Endothelial cell of umbilical vein (primary cell): ENCODE measurements around the gene RNF213. TPM values are rescaled to one million over a fixed set of nuclear protein-coding genes. Genes with fewer than 3 reads are reported as not detected.

Experiments
- BruUV-seq: library from RNA; stranded (reverse); fragments of 400-500 nt; replicated peaks from 2 replicates; lab custom pipeline; 2021; lab: Mats Ljungman, UMichigan
- CTCF ChIA-PET: fragments of 300-600, 350-600 bp; sonication (Branson Sonifier 250); formaldehyde crosslinking; loops from one replicate; lab custom pipeline; 2021; ENCODE audit warnings: antibody characterized with exemption, inconsistent platforms; lab: Charles Lee
- POLR2A ChIA-PET: fragments of 300-600, 350-600 bp; sonication (Branson Sonifier 250); formaldehyde crosslinking; loops from one replicate; lab custom pipeline; 2021; ENCODE audit warnings: antibody characterized with exemption, inconsistent platforms; lab: Charles Lee
- DNase-seq: peaks from one replicate; pipeline ENCODE4 v3.0.0-alpha.2; 2011; ENCODE audit warnings: low read depth, low spot score
- FAIRE-seq: peaks from 2 replicates; lab custom pipeline; 2011; peaks lifted over from hg19 to GRCh38; lab: Jason Lieb, UNC
- H2AFZ ChIP-seq: 2 replicates; pipeline ENCODE4 v1.6.0; 2012; ENCODE audit warnings: low read depth, low read length, control low read depth, inconsistent platforms
- H3K27ac ChIP-seq: 2 replicates; pipeline ENCODE4 v1.5.1; 2011; ENCODE audit warnings: low read depth, mild to moderate bottlenecking, control low read depth, low read length, moderate library complexity; ENCODE audit not compliant: insufficient read depth
- H3K27me3 ChIP-seq, 2 experiments: 2 replicates each; pipeline versions ENCODE4 v1.6.0 to v1.6.1; 2011; ENCODE audit warnings: low read length in 2 of 2, mixed read lengths in 1 of 2; ENCODE audit not compliant: control insufficient read depth in 2 of 2, insufficient read depth in 2 of 2
- H3K36me3 ChIP-seq, 2 experiments: 2 replicates in 1 of 2; 3 replicates in 1 of 2; pipeline ENCODE4 v1.5.1; 2011; ENCODE audit warnings: low read length in 2 of 2, mild to moderate bottlenecking in 1 of 2, moderate library complexity in 1 of 2; ENCODE audit not compliant: control insufficient read depth in 2 of 2, insufficient read depth in 2 of 2; ENCODE audit errors: extremely low read depth in 1 of 2
- H3K4me1 ChIP-seq: 3 replicates; pipeline ENCODE4 v1.5.1; 2011; ENCODE audit warnings: mild to moderate bottlenecking, low read length; ENCODE audit not compliant: control insufficient read depth, insufficient read depth; ENCODE audit errors: extremely low read depth
- H3K4me2 ChIP-seq: 2 replicates; pipeline ENCODE4 v1.6.1; 2011; ENCODE audit warnings: low read length, control low read depth, mixed read lengths; ENCODE audit not compliant: insufficient read depth
- H3K4me3 ChIP-seq, 3 experiments: fragments of 200-600 bp in 1 of 3; sonication (generic), shearing (Covaris generic) in 1 of 3; replicated peaks in 1 of 3; 2 replicates each; pipeline ENCODE4 v1.5.1; 2011 to 2016; ENCODE audit warnings: control low read depth in 3 of 3, low read length in 3 of 3, mild to moderate bottlenecking in 2 of 3, inconsistent platforms in 1 of 3, low read depth in 1 of 3, moderate library complexity in 1 of 3; ENCODE audit not compliant: insufficient read depth in 1 of 3
- H3K79me2 ChIP-seq: 2 replicates; pipeline ENCODE4 v1.6.0; 2012; ENCODE audit warnings: low read length, inconsistent platforms; ENCODE audit not compliant: control insufficient read depth, insufficient read depth
- H3K9ac ChIP-seq: replicated peaks from 2 replicates; pipeline ENCODE3; 2011; ENCODE audit warnings: low read length, control low read depth; ENCODE audit not compliant: insufficient read depth; ENCODE audit errors: extremely low read depth
- H3K9me1 ChIP-seq: replicated peaks from 3 replicates; pipeline ENCODE4 v1.6.0; 2011; ENCODE audit warnings: mild to moderate bottlenecking, low read length; ENCODE audit not compliant: control insufficient read depth, insufficient read depth; ENCODE audit errors: extremely low read depth
- H3K9me3 ChIP-seq: replicated peaks from 2 replicates; pipeline ENCODE4 v1.5.1; 2012; ENCODE audit warnings: low read length, inconsistent platforms; ENCODE audit not compliant: control insufficient read depth, insufficient read depth
- H4K20me1 ChIP-seq: replicated peaks from 2 replicates; pipeline ENCODE3; 2011; ENCODE audit warnings: mild to moderate bottlenecking, low read length; ENCODE audit not compliant: control insufficient read depth, insufficient read depth; ENCODE audit errors: extremely low read depth
- EZH2 ChIP-seq: IDR thresholded peaks from 2 replicates; pipeline ENCODE4 v1.6.1; 2012; ENCODE audit warnings: borderline replicate concordance, low read depth, mild to moderate bottlenecking, moderate library complexity, low read length, inconsistent platforms; ENCODE audit not compliant: severe bottlenecking
- FOS ChIP-seq: IDR thresholded peaks from 2 replicates; pipeline ENCODE4 v1.6.1; 2011; ENCODE audit warnings: mild to moderate bottlenecking, low read length, moderate library complexity, borderline replicate concordance; ENCODE audit not compliant: insufficient read depth
- GATA2 ChIP-seq: IDR thresholded peaks from 2 replicates; pipeline ENCODE4 v1.7.0; 2011; ENCODE audit warnings: low read depth, mild to moderate bottlenecking, moderate library complexity, mixed read lengths, low read length; ENCODE audit not compliant: insufficient read length, insufficient read depth
- JUN ChIP-seq: IDR thresholded peaks from 2 replicates; pipeline ENCODE4 v1.6.1; 2011; ENCODE audit warnings: borderline replicate concordance, low read depth; ENCODE audit not compliant: insufficient read length, insufficient read depth
- MYC ChIP-seq: IDR thresholded peaks from one replicate; pipeline ENCODE4 v1.6.1; 2011; ENCODE audit warnings: mild to moderate bottlenecking, low read depth, low read length
- POLR2A ChIP-seq: IDR thresholded peaks from 2 replicates; pipeline ENCODE4 v1.6.1; 2012; ENCODE audit warnings: low read depth, mild to moderate bottlenecking, control low read depth, low read length
- POLR2AphosphoS5 ChIP-seq: IDR thresholded peaks from 2 replicates; pipeline ENCODE4 v1.6.1; 2012; ENCODE audit warnings: low read depth, mild to moderate bottlenecking, control low read depth, low read length, moderate library complexity; ENCODE audit not compliant: insufficient read depth
- dilution Hi-C: fragments of 300-500 bp; cut with MboI; formaldehyde crosslinking; loops from one replicate; pipeline ENCODE4 v1.15.0; 2019; ENCODE audit warnings: low sequenced_read_pairs; ENCODE audit not compliant: extremely low pct_ligation_motif_present
- intact Hi-C: fragments of 100-400 bp; cut with micrococcal nuclease; formaldehyde crosslinking; loops from one replicate; pipeline ENCODE4 v1.10.0; 2022
- polyA plus RNA-seq, 4 experiments: library from polyadenylated mRNA; depleted of rRNA in 3 of 4; stranded (reverse) in 3 of 4; unstranded in 1 of 4; fragments of >200 nt; gene quantifications; 2 replicates each; pipeline versions ENCODE4 v1.2.1 to v1.2.3, GENCODE V29; 2011 to 2012; ENCODE audit warnings: missing spikeins in 1 of 4
- total RNA-seq: library from RNA; stranded (reverse); gene quantifications from 2 replicates; pipeline ENCODE4 v1.2.3, GENCODE V29; 2021
- TF ChIP-seq, protein P1 (sequence below): IDR thresholded peaks from 2 replicates; pipeline ENCODE4 v1.6.1; 2011; ENCODE audit not compliant: insufficient read depth, insufficient read length
- TF ChIP-seq, protein P2 (sequence below), 2 donors: IDR thresholded peaks; 1 replicate in 1 of 2; 2 replicates in 1 of 2; pipeline ENCODE4 v1.5.1; 2011; ENCODE audit warnings: low read length in 2 of 2, mild to moderate bottlenecking in 2 of 2, moderate library complexity in 2 of 2, control low read depth in 1 of 2, inconsistent platforms in 1 of 2, low read depth in 1 of 2; ENCODE audit not compliant: insufficient read depth in 1 of 2; ENCODE audit errors: extremely low read depth in 1 of 2

Gene RNF213
- total and polyA plus RNA-seq, 2 donors (not counting 3 experiments of a cell fraction or from before 2014, with no cell fraction given): 36.5 to 116 TPM

- intact Hi-C loops: no loop called here
- FAIRE-seq (no peak), DNase-seq (no peak)
- H3K4me2 ChIP-seq: no peak overlapping the region
- ChIA-PET POLR2A (no interaction called here), CTCF (no interaction called here)
- H3K9me3 ChIP-seq: no peaks in the 10 kb centered on the region
- no peaks in the 10 kb centered on the region for H3K27me3 ChIP-seq
- no peak overlapping the region for H3K4me3 ChIP-seq
- no peaks in the 10 kb centered on the region for H3K4me1 ChIP-seq
- no peaks in the 10 kb centered on the region for H3K9me1 ChIP-seq
- no peak overlapping the region for H2AFZ ChIP-seq
- dilution Hi-C loops: no loop called here
- no peaks in the 10 kb centered on the region for H4K20me1 ChIP-seq
- peaks cover 9% of the 10 kb centered on the region for H3K79me2 ChIP-seq
- H3K27ac ChIP-seq: no peak overlapping the region
- H3K36me3 ChIP-seq: peaks cover 14 to 29% of the 10 kb centered on the region in 2 experiments
- BruUV-seq: no TSS peak
- H3K9ac ChIP-seq: no peak overlapping the region
- TF ChIP-seq, protein P1, sequence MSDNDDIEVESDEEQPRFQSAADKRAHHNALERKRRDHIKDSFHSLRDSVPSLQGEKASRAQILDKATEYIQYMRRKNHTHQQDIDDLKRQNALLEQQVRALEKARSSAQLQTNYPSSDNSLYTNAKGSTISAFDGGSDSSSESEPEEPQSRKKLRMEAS: no peak
- TF ChIP-seq FOS: no peak
- TF ChIP-seq EZH2: no peak
- no peak for TF ChIP-seq POLR2AphosphoS5
- no peak for TF ChIP-seq MYC
- no peak for TF ChIP-seq POLR2A
- TF ChIP-seq, protein P2, sequence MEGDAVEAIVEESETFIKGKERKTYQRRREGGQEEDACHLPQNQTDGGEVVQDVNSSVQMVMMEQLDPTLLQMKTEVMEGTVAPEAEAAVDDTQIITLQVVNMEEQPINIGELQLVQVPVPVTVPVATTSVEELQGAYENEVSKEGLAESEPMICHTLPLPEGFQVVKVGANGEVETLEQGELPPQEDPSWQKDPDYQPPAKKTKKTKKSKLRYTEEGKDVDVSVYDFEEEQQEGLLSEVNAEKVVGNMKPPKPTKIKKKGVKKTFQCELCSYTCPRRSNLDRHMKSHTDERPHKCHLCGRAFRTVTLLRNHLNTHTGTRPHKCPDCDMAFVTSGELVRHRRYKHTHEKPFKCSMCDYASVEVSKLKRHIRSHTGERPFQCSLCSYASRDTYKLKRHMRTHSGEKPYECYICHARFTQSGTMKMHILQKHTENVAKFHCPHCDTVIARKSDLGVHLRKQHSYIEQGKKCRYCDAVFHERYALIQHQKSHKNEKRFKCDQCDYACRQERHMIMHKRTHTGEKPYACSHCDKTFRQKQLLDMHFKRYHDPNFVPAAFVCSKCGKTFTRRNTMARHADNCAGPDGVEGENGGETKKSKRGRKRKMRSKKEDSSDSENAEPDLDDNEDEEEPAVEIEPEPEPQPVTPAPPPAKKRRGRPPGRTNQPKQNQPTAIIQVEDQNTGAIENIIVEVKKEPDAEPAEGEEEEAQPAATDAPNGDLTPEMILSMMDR (IDR thresholded peaks at IDR 0.05; ENCODE audit: extremely low read depth in 1 of 2, insufficient read depth in 1 of 2, low read depth in 1 of 2, low read length in 2 of 2): no peak
- no peak for TF ChIP-seq JUN
- no peak for TF ChIP-seq GATA2
Measured at GRCh38 chr17:80311216-80311827, 50.7 kb downstream of the RNF213 start.
